Sigmoid colon (tissue), 7 donors: ENCODE results near the gene CIART. TPM values are rescaled to one million over a fixed set of nuclear protein-coding genes. Genes with fewer than 3 reads are reported as not detected.
A peak's percentile ranks its signal among the peaks of the same experiment; 100 is the strongest.

Experiments
- DNase-seq: peaks from one replicate; pipeline ENCODE4 v3.0.0-alpha.2; 2019
- H3K27ac ChIP-seq, 4 donors: fragments of 200-600 bp; sonication (generic); one replicate each; pipeline ENCODE4 v1.5.1; 2016 to 2019; ENCODE audit warnings: mild to moderate bottlenecking in 1 of 4
- H3K27me3 ChIP-seq, 3 donors: fragments of 200-600 bp; sonication (generic); one replicate each; pipeline ENCODE4 v1.5.1; 2019; ENCODE audit warnings: mild to moderate bottlenecking in 1 of 3
- H3K36me3 ChIP-seq, 4 donors: fragments of 200-600 bp; sonication (generic); one replicate each; pipeline ENCODE4 v1.5.1; 2016 to 2019
- H3K4me1 ChIP-seq, 4 donors: fragments of 200-600 bp; sonication (generic); one replicate each; pipeline ENCODE4 v1.5.1; 2017 to 2019
- H3K4me3 ChIP-seq, 4 donors: fragments of 200-600 bp; sonication (generic); one replicate each; pipeline ENCODE4 v1.5.1; 2017 to 2019; ENCODE audit warnings: mild to moderate bottlenecking in 2 of 4, moderate library complexity in 1 of 4
- H3K9me3 ChIP-seq, 4 donors: fragments of 200-600 bp in 3 of 4; sonication (generic) in 3 of 4; one replicate each; pipeline versions ENCODE4 v1.5.1 to v1.6.1; 2013 to 2019
- EP300 ChIP-seq, 4 donors: sonication (generic); formaldehyde crosslinking; IDR thresholded peaks; one replicate each; pipeline ENCODE4 v1.6.1; 2017; ENCODE audit warnings: antibody characterized with exemption in 4 of 4
- POLR2A ChIP-seq, 2 donors: fragments of 450-650 bp; IDR thresholded peaks; one replicate each; pipeline ENCODE4 v1.6.1; 2016; ENCODE audit warnings: antibody characterized with exemption in 2 of 2, mild to moderate bottlenecking in 2 of 2, moderate library complexity in 2 of 2
- POLR2AphosphoS5 ChIP-seq, 4 donors: sonication (generic); formaldehyde crosslinking; IDR thresholded peaks; one replicate each; pipeline ENCODE4 v1.6.1; 2017; ENCODE audit warnings: antibody characterized with exemption in 4 of 4
- WGBS, 2 donors: extraction: QIAGEN DNeasy Blood & Tissue Kit; methylation state at CpG; one replicate each; pipeline ENCODE4 v1.1.7; 2013; 5-methylcytosine and 5-hydroxymethylcytosine counted together
- intact Hi-C: fragments of 100-400 bp; cut with DNase I; formaldehyde crosslinking; loops from one replicate; pipeline ENCODE4 v1.15.1; 2023
- polyA plus RNA-seq, 3 donors: library from polyadenylated mRNA; stranded (reverse); fragments of 200-250 nt; gene quantifications; one replicate each; pipeline ENCODE4 v1.2.3, GENCODE V29; 2013
- small RNA-seq, 3 donors: library from RNA; depleted of rRNA; stranded (forward); fragments of <200 nt; gene quantifications; one replicate each; pipeline ENCODE3, GENCODE V24; 2016
- total RNA-seq, 4 donors: library from RNA; depleted of rRNA; stranded (reverse); fragments of >200 nt; gene quantifications; one replicate each; pipeline ENCODE4 v1.1.0, GENCODE V29; 2016
- TF ChIP-seq, protein P1 (sequence below), 4 experiments: fragments of 450-650 bp in 3 of 4; fragments of 200-600 bp in 1 of 4; IDR thresholded peaks; one replicate each; pipeline ENCODE4 v1.5.1; 2016 to 2019; ENCODE audit warnings: antibody characterized with exemption in 4 of 4, mild to moderate bottlenecking in 3 of 4, moderate library complexity in 2 of 4
- donor health status: healthy with polysubstance abuse.
- donor health status: Bipolar disorder and iron deficiency.
- donor health status: healthy.

The CIART gene
- total and polyA plus RNA-seq, 7 donors = 2.5 to 15.3 (median 11.9) TPM; not detected in 1

DNA sequence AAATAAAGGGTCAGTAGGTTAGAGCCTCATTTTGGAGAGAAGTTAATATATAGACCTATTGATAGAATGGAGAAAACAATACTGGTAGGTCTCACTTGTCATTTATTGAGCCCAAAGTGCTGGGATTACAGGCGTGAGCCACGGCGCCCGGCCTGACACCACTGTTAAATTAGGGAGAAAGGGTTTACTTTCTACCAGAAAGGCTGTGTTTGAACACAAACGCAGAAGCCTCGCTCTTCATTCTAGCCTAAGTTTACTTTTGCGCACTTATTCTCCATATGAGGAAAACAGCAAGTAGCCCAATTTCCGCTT is 38.3 kb downstream of the CIART start:
- Histone ChIP-seq H3K9me3 (no peaks in the 10 kb centered on the region), H3K27me3 (no peaks in the 10 kb centered on the region), H3K27ac (peak overlapping the region; percentile 86 to 91 (median 88)), H3K36me3 (peaks cover 5 to 13% (median 9%) of the 10 kb centered on the region in 4 donors), H3K4me3 (peak overlapping the region; percentile 68 to 86 (median 78)), H3K4me1 (peaks cover 0 to 22% (median 14%) of the 10 kb centered on the region in 4 donors)
- WGBS, 2 donors = 68 to 85% methylated on average over 8 of the region's 8 CpGs
- no peak for DNase-seq
- TF ChIP-seq EP300 (IDR thresholded peaks at IDR 0.05) (no peak), POLR2A (IDR thresholded peaks at IDR 0.05) (no peak), POLR2AphosphoS5 (IDR thresholded peaks at IDR 0.05) (no peak)
- TF ChIP-seq, protein P1, sequence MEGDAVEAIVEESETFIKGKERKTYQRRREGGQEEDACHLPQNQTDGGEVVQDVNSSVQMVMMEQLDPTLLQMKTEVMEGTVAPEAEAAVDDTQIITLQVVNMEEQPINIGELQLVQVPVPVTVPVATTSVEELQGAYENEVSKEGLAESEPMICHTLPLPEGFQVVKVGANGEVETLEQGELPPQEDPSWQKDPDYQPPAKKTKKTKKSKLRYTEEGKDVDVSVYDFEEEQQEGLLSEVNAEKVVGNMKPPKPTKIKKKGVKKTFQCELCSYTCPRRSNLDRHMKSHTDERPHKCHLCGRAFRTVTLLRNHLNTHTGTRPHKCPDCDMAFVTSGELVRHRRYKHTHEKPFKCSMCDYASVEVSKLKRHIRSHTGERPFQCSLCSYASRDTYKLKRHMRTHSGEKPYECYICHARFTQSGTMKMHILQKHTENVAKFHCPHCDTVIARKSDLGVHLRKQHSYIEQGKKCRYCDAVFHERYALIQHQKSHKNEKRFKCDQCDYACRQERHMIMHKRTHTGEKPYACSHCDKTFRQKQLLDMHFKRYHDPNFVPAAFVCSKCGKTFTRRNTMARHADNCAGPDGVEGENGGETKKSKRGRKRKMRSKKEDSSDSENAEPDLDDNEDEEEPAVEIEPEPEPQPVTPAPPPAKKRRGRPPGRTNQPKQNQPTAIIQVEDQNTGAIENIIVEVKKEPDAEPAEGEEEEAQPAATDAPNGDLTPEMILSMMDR (IDR thresholded peaks at IDR 0.05) = no peak
- intact Hi-C loops = loop anchor here (5.0 kb wide), 2 partner anchors 38 to 63 kb away; partner anchors contain the start of genes CA14 and CIART

DNA sequence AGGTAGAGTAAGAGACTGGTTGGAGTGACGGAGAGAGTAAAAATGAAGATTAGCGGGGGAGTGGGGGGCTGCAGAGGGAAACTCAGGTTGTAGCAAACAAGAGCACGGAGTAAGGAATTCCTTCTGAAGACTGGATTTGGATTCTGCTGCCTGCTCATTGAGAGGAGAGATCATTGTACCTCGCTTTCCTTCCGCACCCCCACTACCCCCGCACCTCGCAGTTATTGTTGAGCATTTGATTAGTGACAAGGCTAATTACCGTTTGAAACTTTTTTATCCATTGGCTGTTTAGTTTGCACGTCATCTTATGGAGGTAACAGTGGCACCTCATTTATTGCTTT is 39.4 kb downstream of the CIART start:
- 0 to 1% methylated on average over 9 of the region's 9 CpGs for WGBS, 2 donors
- Histone ChIP-seq H3K9me3 (no peaks in the 10 kb centered on the region), H3K4me3 (peak overlapping the region; percentile 68 to 86 (median 78)), H3K27ac (peak overlapping the region; percentile 86 to 91 (median 88)), H3K4me1 (peaks cover 0 to 22% (median 14%) of the 10 kb centered on the region in 4 donors), H3K36me3 (peaks cover 7 to 25% (median 17%) of the 10 kb centered on the region in 4 donors), H3K27me3 (no peaks in the 10 kb centered on the region)
- DNase-seq = no peak
- intact Hi-C loops = loop anchor here (5.0 kb wide), 2 partner anchors 39 to 64 kb away; partner anchors contain the start of genes CA14 and CIART
- TF ChIP-seq, protein P1 (IDR thresholded peaks at IDR 0.05) = no peak
- TF ChIP-seq EP300 (IDR thresholded peaks at IDR 0.05) (no peak), POLR2A (IDR thresholded peaks at IDR 0.05) (no peak), POLR2AphosphoS5 (IDR thresholded peaks at IDR 0.05) (no peak)

DNA sequence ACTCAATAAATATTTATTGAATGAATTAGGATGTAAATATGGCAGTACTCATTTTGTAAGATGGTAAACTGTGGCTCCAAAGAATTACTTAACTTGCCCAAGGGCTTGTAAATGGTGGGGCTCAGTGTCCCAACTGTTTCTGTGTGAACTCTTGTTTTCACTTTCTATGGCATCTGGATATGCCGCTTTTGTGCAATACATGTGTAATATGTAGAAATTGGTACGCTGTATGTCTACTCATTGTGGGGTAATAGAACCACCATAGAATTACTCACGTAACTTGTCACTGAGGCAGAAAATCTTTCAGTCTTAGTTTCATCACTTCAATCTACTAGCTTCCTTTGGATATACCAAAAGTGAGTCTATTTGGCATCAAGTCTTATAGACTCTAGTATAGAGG is 40.0 kb downstream of the CIART start:
- Histone ChIP-seq H3K4me3 (peak overlapping the region; percentile 68 to 86 (median 78)), H3K27ac (peak overlapping the region in 3 of 4 donors; percentile 86 to 91 (median 87)), H3K27me3 (no peaks in the 10 kb centered on the region), H3K4me1 (peaks cover 0 to 22% (median 14%) of the 10 kb centered on the region in 4 donors), H3K9me3 (no peaks in the 10 kb centered on the region), H3K36me3 (peaks cover 9 to 30% (median 21%) of the 10 kb centered on the region in 4 donors)
- intact Hi-C loops = loop anchor here (5.0 kb wide), 2 partner anchors 40 to 65 kb away; partner anchors contain the start of genes CA14 and CIART
- TF ChIP-seq EP300 (IDR thresholded peaks at IDR 0.05) (no peak), POLR2A (IDR thresholded peaks at IDR 0.05) (no peak), POLR2AphosphoS5 (IDR thresholded peaks at IDR 0.05) (no peak)
- 74 to 89% methylated on average over 3 of the region's 3 CpGs for whole genome bisulfite sequencing, 2 donors
- DNase-seq = no peak

DNA sequence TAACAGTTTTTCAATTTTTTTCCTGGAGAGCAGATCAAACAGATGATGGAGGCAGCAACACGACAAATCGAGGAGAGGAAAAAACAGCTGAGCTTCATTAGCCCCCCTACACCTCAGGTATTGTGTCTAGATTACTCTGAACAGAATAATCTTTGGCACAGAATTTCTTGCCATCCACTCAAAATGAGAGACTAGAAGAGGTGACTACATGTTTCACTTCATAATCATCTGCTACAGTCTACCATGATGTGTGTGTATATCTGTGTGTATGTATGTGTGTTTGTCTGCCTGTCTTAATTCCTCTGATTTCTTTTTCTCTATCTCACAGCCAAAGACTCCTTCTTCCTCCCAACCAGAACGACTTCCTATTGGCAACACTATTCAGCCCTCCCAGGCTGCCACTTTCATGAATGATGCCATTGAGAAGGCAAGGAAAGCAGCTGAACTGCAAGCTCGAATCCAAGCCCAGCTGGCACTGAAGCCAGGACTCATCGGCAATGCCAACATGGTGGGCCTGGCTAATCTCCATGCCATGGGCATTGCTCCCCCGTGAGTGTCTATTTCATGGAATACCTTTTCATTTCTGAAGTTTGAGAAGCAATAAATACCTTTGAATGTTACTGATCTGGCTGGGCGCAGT is 50.4 kb downstream of the CIART start:
- intact Hi-C loops = no loop called here

More for the DNA sequence above, 50.4 kb downstream of the CIART start:
- peaks cover 38 to 100% (median 74%) of the 10 kb centered on the region in 4 donors for H3K36me3 ChIP-seq
- DNase-seq = no peak
- H3K27ac ChIP-seq = no peak overlapping the region
- WGBS, 2 donors = 91 to 94% methylated on average over 7 of the region's 7 CpGs
- TF ChIP-seq EP300 (IDR thresholded peaks at IDR 0.05) (no peak), POLR2A (IDR thresholded peaks at IDR 0.05) (no peak), POLR2AphosphoS5 (IDR thresholded peaks at IDR 0.05) (no peak)
- TF ChIP-seq, protein P1 (IDR thresholded peaks at IDR 0.05) = no peak
- no peaks in the 10 kb centered on the region for H3K27me3 ChIP-seq
- H3K9me3 ChIP-seq = no peaks in the 10 kb centered on the region
- no peaks in the 10 kb centered on the region for H3K4me1 ChIP-seq
- no peak overlapping the region for H3K4me3 ChIP-seq

Small RNAs within 50 kb of the gene (small RNA-seq; reads per million reads assigned to genes)
- 0 to 0.44 (median 0) reads per million in 3 donors for gene RNU2-17P

Other genes starting within 250 kb of the CIART start
- 10 to 100 TPM; 44.6 to 68.1 (median 56.0) TPM for gene VPS45, start 214.8 kb upstream of the CIART start, total RNA-seq
- gene VPS45, start 214.8 kb upstream of the CIART start, polyA plus RNA-seq = 10 to 100 TPM; 16.2 to 20.1 (median 19.0) TPM
- gene PLEKHO1, start 132.6 kb upstream of the CIART start, total RNA-seq = 100 to 1,000 TPM; 251 to 402 (median 338) TPM
- 10 to 100 TPM; 14.1 to 65.0 (median 28.2) TPM for gene PLEKHO1, start 132.6 kb upstream of the CIART start, polyA plus RNA-seq
- gene ANP32E, start 46.4 kb upstream of the CIART start, total RNA-seq = 10 to 100 TPM; 11.9 to 25.5 (median 20.1) TPM
- 10 to 100 TPM; 11.4 to 32.6 (median 11.8) TPM for gene ANP32E, start 46.4 kb upstream of the CIART start, polyA plus RNA-seq
- gene CA14, start 24.8 kb upstream of the CIART start, total RNA-seq = 1 to 10 TPM; 1.4 to 4.3 (median 1.5) TPM
- gene CA14, start 24.8 kb upstream of the CIART start, polyA plus RNA-seq = under 1 TPM in 1 of 3 donors, not detected in 2; 0.35 TPM
- gene APH1A, start 13.5 kb upstream of the CIART start, total RNA-seq = 10 to 100 TPM; 44.6 to 59.2 (median 48.0) TPM
- 100 to 1,000 TPM; 134 to 228 (median 145) TPM for gene APH1A, start 13.5 kb upstream of the CIART start, polyA plus RNA-seq
- gene C1orf54, start 9.8 kb upstream of the CIART start, total RNA-seq = 10 to 100 TPM; 14.8 to 49.7 (median 39.4) TPM
- 10 to 100 TPM; 15.7 to 27.0 (median 23.8) TPM for gene C1orf54, start 9.8 kb upstream of the CIART start, polyA plus RNA-seq
- gene MRPS21, start 11.3 kb downstream of the CIART start, total RNA-seq = 10 to 100 TPM; 36.8 to 68.3 (median 58.4) TPM
- gene MRPS21, start 11.3 kb downstream of the CIART start, polyA plus RNA-seq = 10 to 100 TPM; 64.3 to 94.3 (median 71.0) TPM
- 10 to 100 TPM; 29.5 to 53.5 (median 35.9) TPM for gene PRPF3, start 39.0 kb downstream of the CIART start, total RNA-seq
- 10 to 100 TPM; 15.0 to 35.0 (median 16.2) TPM for gene PRPF3, start 39.0 kb downstream of the CIART start, polyA plus RNA-seq
- gene RPRD2, start 81.6 kb downstream of the CIART start, total RNA-seq = 10 to 100 TPM; 16.2 to 26.7 (median 21.2) TPM
- 10 to 100 TPM in 1 of 3 donors, 1 to 10 TPM in 2; 4.2 to 12.4 (median 5.5) TPM for gene RPRD2, start 81.6 kb downstream of the CIART start, polyA plus RNA-seq
- 10 to 100 TPM in 2 of 4 donors, 1 to 10 TPM in 2; 8.1 to 13.3 (median 10.4) TPM for gene TARS2, start 204.9 kb downstream of the CIART start, total RNA-seq
- gene TARS2, start 204.9 kb downstream of the CIART start, polyA plus RNA-seq = 10 to 100 TPM in 1 of 3 donors, 1 to 10 TPM in 2; 4.6 to 16.9 (median 6.0) TPM
- 10 to 100 TPM in 3 of 4 donors, 1 to 10 TPM in 1; 9.2 to 23.8 (median 13.8) TPM for gene ECM1, start 225.6 kb downstream of the CIART start, total RNA-seq
- 1 to 10 TPM; 2.1 to 8.7 (median 3.0) TPM for gene ECM1, start 225.6 kb downstream of the CIART start, polyA plus RNA-seq
- gene FALEC, start 233.2 kb downstream of the CIART start, total RNA-seq = not detected
- under 1 TPM in 1 of 3 donors, not detected in 2; 0.35 TPM for gene FALEC, start 233.2 kb downstream of the CIART start, polyA plus RNA-seq